NCI-H82 (cell line): ENCODE measurements around the gene ITPKB.
"Not testable (repeated sequence)": the region's sequence is repeated elsewhere in the genome, so short reads cannot be mapped to it uniquely, and the experiment has no call there.

Source experiments
- DNase-seq: peaks from one replicate; lab custom pipeline; 2025; lab: John Stamatoyannopoulos, UW

Gene ITPKB

GRCh38 chr1:226624526-226624925 lies 114.6 kb downstream of the ITPKB start:
- DNase-seq = no peak

GRCh38 chr1:226622012-226622411 lies 117.1 kb downstream of the ITPKB start:
- no peak for DNase-seq

- no peak for DNase-seq
These were observed 120.1 kb downstream of the ITPKB start for GRCh38 chr1:226619031-226619430.

GRCh38 chr1:226618380-226618779 lies 120.7 kb downstream of the ITPKB start:
- DNase-seq = no peak

- DNase-seq = not testable (repeated sequence)
These were observed 121.4 kb downstream of the ITPKB start for GRCh38 chr1:226617719-226618118.

GRCh38 chr1:226617109-226617508 lies 122.0 kb downstream of the ITPKB start:
- no peak for DNase-seq

GRCh38 chr1:226616636-226617035 lies 122.4 kb downstream of the ITPKB start:
- DNase-seq = no peak

- DNase-seq = no peak
These were observed 123.2 kb downstream of the ITPKB start for GRCh38 chr1:226615876-226616275.

GRCh38 chr1:226611980-226612379 lies 127.1 kb downstream of the ITPKB start:
- DNase-seq = not testable (repeated sequence)

GRCh38 chr1:226611301-226611700 lies 127.8 kb downstream of the ITPKB start:
- DNase-seq = no peak

- no peak for DNase-seq
These were observed 128.4 kb downstream of the ITPKB start for GRCh38 chr1:226610671-226611070.

GRCh38 chr1:226609836-226610455 lies 129.1 kb downstream of the ITPKB start:
- DNase-seq = no peak

GRCh38 chr1:226608699-226609505 lies 130.2 kb downstream of the ITPKB start:
- DNase-seq = peak; percentile 93

- DNase-seq = no peak
These were observed 131.3 kb downstream of the ITPKB start for GRCh38 chr1:226607821-226608220.

- no peak for DNase-seq
These were observed 131.8 kb downstream of the ITPKB start for GRCh38 chr1:226607268-226607660.

- DNase-seq = no peak
These were observed 132.5 kb downstream of the ITPKB start for GRCh38 chr1:226606311-226607267.

GRCh38 chr1:226605318-226605950 lies 133.6 kb downstream of the ITPKB start:
- DNase-seq = no peak

GRCh38 chr1:226604560-226605317 lies 134.3 kb downstream of the ITPKB start:
- DNase-seq = no peak

- DNase-seq = no peak
These were observed 135.1 kb downstream of the ITPKB start for GRCh38 chr1:226603858-226604559.

GRCh38 chr1:226603022-226603857 lies 135.8 kb downstream of the ITPKB start:
- DNase-seq = no peak
